ENCODE measurements around the gene CHAT.

The CHAT gene

GRCh38 chr10:49612513-49613164, 1.2 kb upstream of the CHAT start:
- DNase-seq: no peak

GRCh38 chr10:49613165-49613881, 514 bp upstream of the CHAT start:
- DNase-seq: no peak

- no peak for DNase-seq
Observed at GRCh38 chr10:49614242-49615198, 683 bp downstream of the CHAT start.

DNA sequence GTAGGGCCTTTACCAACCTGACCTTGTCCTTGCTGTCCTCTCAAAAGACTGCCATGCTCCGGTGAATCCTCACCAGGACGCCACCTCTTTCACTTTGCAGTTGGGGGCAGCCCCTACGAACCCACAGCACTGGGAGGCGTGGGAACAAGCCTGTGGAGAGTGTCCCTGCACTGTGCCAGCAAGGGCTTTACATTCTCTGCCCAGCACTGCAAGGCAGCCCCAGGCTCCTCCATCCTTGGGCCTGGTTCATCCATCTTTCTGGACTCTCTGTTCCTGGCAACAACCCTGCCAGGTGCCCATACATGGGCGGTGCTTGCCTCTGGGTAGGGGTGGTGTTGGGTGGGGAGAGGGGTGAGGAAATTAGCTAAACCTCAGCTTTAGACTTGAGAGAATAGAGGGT, 1.4 kb downstream of the CHAT start:
- DNase-seq: no peak

- DNase-seq: no peak
Observed at GRCh38 chr10:49615721-49616120, 1.9 kb downstream of the CHAT start.

DNA sequence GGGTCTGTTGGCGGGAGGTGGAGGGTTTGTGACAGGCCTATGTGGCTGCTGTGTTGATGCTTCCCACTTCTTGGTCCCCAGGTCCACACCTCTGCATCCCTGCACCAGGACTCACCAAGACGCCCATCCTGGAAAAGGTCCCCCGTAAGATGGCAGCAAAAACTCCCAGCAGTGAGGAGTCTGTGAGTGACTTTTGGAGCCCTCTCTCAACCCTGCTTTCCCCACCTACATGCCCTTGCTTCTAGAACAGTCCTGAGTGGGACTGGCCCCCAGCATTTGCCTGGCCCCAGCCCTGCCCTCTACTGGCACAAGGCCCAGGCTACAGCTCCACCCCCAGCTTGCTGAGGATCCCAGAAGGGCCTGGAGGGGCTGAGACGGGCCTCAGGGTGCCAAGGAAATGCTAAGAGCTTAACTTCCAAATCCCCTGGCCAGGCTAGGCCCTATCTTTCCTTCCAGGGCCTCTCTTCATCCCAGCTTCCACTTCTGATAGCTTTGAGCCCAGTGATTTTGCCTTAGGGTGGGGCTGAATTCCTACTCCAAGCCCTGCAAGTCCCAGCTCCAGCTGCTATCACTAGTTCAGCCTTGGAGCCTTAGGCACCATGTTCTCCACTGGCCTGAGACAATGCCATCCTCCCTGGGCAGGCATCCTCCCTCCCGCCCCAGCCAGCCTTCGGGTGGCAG, 2.7 kb downstream of the CHAT start:
- DNase-seq: no peak

DNA sequence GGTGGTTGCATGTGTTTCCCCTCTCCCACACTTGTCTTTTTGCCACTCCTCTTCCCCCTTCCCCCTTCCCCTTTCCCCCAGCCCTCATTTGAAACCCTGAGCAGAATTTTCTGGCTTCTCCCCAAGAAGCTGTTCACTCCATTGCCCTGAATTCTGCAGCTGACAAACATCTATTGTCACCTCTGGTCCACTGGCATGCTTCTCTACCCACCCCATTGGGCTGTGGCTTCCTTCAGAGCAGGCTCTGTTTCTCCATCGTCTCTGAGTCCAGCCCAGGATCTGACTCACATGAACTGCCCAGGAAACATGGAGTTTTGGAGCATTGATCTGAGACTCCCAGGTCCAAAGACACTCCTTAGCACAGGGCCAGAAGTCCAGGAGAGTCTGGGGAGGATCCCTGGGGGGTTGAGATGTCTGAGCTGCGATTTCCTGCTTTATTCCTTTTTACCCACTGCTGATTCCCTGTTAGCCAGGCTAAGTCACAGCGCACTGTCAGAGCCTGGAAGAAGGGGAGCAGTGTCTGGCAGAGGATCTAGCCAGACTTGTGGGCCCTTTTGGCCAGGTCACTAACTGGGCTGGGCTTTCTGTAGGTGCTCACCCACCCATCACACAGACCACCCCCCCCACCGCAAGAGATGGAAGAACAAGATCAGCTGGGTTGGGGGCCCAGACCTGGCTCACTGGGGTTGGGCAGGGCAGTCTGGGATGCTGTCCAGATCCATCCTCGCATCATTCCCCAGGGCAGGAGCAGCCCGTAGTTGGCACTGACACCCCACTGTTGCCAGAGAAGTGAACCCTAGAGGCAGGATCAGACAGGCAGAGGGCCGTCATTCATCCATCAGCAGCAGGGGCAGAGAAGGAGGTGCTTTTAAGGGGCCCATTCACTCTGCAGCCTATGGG, 3.5 kb downstream of the CHAT start:
- DNase-seq: no peak

DNA sequence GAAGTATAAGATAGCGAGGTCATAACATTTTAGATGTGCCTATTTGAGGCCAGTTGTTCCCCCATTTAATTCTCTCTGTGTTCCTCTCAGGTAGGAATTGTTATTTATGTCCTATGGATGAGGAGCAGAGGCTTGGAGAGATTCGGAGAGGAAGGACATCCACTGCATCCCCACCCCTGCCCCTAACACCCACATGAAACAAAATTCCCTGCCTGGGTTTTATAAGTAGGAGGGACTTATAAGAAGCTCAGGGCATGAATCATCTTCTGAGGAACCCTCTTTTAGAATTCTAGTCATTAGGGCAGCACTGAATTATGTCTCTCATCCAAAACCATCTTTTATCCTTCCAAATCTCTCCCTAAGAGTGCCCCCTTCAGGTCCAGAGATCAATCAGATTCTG, 5.0 kb downstream of the CHAT start:
- no peak for DNase-seq

DNA sequence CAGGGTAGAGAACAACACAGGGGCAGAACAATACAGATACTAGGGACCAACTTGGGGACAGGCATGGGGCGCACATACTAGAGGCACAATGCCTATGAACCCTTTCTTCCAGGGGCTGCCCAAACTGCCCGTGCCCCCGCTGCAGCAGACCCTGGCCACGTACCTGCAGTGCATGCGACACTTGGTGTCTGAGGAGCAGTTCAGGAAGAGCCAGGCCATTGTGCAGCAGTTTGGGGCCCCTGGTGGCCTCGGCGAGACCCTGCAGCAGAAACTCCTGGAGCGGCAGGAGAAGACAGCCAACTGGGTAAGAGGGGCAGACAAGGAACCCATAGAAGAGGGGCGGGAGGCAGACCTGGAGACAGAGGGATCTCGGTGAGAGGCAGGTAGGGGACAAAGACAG, 5.8 kb downstream of the CHAT start:
- no peak for DNase-seq

DNA sequence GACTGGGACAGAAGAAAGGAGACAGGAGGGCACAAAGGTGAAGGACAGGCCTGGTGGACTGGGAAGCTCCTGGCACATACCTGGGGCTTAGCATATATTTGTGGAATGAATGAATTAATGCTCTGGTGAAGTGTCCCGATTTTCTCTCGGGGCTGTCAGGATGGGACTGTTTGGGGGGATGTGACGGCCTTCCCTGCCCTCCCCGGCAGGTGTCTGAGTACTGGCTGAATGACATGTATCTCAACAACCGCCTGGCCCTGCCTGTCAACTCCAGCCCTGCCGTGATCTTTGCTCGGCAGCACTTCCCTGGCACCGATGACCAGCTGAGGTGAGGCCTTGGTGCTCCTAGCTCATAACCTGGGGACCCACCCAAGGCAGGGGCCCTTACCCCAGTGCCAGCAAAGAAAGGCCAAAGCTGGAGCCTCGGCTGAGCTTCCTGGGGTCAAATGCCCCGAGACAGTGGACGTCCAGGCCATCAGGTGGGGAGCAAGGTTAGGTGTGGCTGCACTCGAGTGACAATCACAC, 6.5 kb downstream of the CHAT start:
- no peak for DNase-seq

DNA sequence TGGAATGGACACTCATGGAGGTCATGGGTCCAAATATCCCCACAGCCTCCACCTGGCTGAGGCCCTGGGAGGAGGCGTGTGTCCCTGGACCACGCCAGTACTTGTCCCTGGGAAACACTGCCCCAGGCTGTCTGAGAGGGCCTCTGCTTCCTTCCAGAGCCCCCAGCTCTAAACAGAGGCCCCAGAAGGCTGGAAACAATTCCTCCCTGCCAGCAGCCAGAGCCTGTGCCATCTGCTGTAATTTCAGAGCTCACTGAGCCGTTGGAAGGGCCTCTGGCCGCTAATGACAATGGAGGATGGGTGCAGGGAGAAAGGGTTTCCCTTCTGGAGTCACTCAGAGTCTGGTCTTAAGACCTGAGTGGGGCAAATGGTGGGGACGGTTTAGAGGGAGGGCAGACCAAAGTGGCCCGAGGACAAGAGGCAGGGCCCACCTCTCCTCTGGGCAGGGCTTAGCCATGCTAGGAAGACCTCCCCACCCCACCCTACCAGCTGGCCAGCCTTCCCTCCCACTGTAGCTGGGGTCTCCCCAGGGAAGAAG, 7.1 kb downstream of the CHAT start:
- DNase-seq: no peak

DNA sequence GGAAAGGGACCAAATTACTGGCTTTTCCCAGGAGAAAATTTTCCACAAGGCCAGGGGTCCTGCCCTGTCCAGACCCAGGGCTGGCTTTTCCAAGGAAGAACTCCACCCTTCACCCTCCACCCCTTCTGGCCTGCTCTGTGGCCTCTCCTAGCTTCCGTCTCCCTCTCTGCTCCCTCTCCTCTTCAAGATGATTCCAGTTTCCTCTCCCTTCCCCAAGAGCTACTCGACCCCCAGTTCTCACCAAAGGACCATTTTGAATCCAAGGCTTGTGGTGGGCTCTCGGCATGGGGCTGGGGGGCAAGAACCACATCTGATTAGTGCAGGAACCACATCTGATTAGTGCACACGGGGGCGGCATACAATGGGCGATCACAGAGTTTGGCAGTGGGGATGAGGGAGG, 7.7 kb downstream of the CHAT start:
- DNase-seq: no peak

DNA sequence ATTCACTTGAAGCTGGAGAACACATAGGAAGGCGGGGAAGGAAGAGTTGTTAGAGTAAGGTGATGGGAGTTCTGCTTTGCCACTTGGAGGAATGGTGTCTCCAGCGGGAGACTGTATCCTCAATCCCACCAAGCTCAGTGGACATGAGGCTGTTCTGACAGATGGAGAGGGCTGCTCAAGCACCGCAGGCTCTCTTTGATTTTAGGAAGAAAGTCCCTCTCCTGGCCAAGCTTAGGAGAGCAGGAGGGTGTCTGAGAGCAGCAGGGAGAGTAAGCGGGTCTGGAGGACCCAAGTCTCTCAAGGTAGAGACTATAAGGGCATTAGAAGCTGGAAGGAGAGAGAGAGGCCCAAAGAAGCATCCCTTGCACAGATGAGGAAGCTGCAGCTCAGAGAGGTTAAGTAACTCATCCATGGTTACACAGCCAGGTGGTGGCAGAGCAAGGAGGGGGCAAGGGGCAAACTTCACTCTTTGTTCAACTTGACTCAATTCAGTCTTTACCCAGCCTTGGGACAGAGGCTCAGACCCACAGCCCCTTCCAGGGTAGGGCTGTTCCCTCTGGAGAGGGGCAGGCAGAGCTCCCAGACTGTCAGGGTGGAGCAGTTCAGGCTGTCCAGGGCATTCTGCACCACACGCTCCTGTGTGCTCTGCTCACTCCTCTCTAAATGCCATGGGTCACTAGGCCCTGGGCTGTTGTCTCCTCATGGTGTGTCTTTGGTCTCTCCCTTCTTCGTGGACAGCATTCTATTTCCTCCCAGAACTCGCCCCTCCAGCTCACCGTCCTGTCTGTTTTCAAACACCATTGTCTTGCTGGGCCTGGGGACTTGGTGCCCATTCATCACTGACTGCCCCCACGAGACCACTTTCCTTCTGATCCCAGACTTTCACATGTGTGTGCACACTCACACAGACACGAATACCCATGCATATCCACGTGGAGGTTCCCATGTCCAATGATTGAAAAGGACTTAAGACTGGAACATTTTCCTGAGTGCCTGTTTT, 8.9 kb downstream of the CHAT start:
- DNase-seq: no peak

- no peak for DNase-seq
Observed at GRCh38 chr10:49624629-49625028, 10.8 kb downstream of the CHAT start.

GRCh38 chr10:49625411-49625810, 11.6 kb downstream of the CHAT start:
- DNase-seq: no peak

GRCh38 chr10:49627038-49627437, 13.2 kb downstream of the CHAT start:
- DNase-seq: no peak

- no peak for DNase-seq
Observed at GRCh38 chr10:49627644-49628247, 13.9 kb downstream of the CHAT start.

- DNase-seq: no peak
Observed at GRCh38 chr10:49628599-49628998, 14.8 kb downstream of the CHAT start.

GRCh38 chr10:49629431-49629881, 15.6 kb downstream of the CHAT start:
- no peak for DNase-seq

Data from effector CD4-positive, alpha-beta T cell (primary cell).